ENCODE results near the gene EN1.

Gene EN1

GRCh38 chr2:118855451-118856279, 8.2 kb upstream of the EN1 start:
- peak; percentile 62 for DNase-seq

- no peak for DNase-seq
These were observed 7.3 kb upstream of the EN1 start for GRCh38 chr2:118854507-118855345.

- DNase-seq: no peak
These were observed 6.3 kb upstream of the EN1 start for GRCh38 chr2:118853651-118854291.

DNA sequence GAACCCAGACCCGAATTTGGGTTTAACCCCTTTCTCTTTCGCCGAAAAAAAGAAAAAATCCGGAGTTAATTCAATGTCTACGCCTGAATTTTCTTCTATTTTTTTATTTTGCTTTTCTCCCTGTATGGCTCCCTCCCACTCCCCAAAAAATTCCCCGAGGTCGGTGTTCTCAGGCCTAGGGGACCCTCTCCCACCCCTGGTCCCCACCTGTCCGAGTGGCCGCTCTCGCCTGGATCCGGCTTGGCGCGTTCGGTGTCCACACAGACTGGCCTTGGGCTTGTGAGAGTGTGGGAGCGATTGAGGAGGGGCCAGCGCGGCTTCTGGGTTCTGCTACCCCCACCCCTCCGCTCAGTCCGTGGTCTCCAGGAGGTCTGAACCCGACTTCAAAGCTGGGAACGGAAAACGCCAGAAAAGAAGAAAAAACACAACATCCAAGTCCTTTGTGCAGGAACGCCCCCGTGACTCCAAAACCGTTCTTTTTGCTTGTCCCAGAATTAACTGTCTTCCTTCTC, 5.7 kb upstream of the EN1 start:
- no peak for DNase-seq

DNA sequence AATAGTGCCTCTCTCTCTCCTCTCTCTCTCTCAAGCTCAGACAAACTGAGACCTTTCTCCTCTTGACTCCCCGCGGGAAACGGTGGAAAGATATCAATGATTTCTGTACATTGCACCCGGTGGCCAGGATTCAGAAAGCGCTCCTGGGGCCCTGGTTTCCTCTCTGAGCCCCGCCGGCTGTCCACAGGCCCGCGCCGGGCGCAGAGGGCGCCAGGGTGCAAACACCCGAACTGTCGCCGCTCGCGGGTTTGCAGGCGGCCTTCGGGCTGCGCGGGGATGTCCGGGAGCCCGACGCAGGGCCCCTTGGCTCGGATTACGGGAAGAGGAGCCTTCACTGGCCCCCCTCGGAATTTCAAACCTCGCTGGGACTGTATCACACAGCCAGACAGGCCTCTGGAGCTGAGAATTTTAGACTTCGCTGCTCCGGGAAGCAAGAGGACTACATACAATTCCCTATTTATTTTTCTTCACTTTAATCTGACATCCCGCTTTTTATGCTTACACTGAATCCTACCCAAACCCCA, 5.2 kb upstream of the EN1 start:
- no peak for DNase-seq

GRCh38 chr2:118851650-118852049, 4.2 kb upstream of the EN1 start:
- no peak for DNase-seq

- DNase-seq: no peak
These were observed 3.5 kb upstream of the EN1 start for GRCh38 chr2:118850901-118851415.

DNA sequence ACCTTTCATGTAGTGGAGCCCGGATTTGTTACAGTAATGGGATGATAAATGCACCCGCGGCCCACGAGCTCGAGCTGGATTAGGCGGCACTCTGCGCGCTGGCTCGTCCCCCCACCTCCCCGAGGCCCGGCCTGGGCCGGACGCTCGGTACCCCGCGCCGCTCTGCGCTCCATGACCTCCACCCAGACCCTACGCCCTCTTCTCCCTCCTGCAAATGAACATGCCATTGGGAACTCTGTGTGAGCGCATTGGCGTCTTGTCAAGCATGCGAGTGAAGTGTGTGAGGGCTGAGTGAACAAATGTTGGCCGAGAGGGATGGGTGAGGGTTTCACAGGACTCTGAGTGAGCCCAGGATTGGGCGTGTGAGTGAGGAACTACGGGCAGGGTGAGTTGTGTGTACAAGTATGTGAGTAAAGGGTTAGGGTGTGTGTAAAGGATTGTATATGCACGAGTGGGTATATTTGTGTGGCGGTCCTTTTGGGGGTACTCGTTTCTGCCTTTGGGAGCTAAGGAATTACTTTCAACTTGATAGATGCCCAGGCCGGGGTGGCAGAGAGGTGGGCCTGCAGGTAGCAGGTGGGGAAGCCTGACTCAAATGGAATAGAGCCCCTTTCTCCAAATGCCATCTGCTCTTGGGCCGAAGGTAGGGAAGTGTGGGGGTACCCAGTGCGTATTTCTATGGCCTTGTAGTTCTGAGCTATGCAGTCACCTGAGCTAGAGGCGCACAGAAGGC, 2.9 kb upstream of the EN1 start:
- no peak for DNase-seq

- DNase-seq: no peak
These were observed 2.0 kb upstream of the EN1 start for GRCh38 chr2:118849226-118850167.

GRCh38 chr2:118848381-118849225, 1.2 kb upstream of the EN1 start:
- DNase-seq: no peak

GRCh38 chr2:118847762-118848172, 319 bp upstream of the EN1 start:
- DNase-seq: no peak

DNA sequence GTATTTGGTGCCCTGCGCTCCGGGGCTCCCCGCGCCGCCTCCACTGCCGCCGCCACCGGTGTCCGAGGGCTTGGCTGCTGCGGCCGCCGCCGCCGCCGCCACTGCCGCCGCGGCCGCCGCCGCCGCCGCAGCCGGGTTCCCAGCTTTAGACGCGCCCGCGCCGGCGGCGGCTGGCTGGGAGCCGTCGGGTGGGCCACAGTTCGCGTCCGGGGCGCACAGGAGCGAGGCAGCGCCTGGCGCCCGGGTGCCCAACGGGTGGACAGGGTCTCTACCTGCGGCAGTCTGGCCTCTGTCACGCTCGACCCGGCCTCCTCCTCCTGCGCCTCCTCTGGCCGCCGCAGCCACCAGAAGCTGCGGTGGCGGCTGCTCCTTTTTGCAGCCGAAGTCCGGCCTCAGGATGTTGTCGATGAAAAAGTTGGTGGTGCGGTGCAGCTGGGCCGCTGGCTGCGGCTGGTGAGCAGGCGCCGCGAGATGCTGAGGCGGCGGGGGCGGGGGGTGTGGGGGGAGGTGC, 951 bp downstream of the EN1 start:
- DNase-seq: no peak

- no peak for DNase-seq
These were observed 1.7 kb downstream of the EN1 start for GRCh38 chr2:118845522-118846441.

DNA sequence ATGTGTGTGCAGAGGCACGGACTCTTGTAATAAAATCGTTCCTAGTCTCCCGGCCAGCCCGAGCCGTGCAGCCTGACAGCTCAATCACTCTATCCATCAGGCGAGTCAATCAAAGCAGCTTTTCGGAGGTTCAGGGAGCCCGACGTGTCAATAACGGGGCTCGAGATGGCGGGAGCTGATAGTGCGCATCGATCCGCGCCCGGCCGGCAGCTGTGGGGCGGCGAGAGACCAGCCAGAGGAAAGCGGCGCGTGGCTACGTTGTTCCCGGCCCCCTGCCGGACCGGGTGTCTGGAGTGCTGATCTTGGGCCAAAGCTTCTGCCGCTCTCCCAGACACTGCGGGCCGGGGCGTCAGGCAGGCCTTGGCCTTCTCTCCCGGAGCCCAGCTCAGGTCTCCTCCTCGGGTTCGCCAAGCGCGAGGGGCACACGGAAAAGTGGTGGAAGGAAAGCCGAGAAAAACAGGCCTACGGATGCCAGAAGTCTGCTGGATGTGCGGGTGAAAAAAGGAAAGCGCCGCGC, 2.4 kb downstream of the EN1 start:
- DNase-seq: no peak

- DNase-seq: no peak
These were observed 3.0 kb downstream of the EN1 start for GRCh38 chr2:118844261-118845004.

DNA sequence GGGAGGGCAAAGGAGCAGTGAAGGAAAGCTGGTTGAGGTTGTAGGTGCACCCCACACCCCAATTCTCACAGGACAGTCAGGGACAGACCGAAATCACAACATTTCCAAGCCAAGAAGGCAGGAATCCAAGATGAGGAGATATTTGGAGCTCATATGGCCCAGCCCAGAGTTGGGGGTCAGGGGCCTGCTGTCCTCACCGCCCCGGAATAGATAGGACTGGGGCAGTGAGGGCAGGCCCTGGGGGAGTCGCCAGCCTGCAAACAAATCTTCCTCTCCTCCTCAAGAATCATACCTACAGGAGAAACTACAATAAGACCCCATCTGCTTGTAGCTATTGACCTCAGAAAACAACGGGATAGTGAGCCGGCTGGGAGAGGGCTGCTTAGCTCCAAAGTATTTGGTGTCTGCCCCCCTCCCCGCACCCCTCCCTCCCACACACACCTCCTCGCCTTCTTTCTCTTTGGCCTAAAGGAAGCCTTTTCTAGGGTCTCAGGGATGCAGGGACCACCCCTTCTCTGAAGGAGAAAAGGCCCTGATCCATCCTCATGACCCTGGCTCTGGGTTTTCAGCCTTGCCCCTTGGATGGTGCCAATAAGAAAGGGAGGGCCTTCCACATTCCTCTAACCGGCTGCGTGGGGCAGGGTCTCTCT, 3.8 kb downstream of the EN1 start:
- DNase-seq: no peak
